H1 (cell line): ENCODE results near the gene RRP12. TPM values are rescaled to one million over a fixed set of nuclear protein-coding genes. Genes with fewer than 3 reads are reported as not detected.

ENCODE experiments used
- CTCF ChIA-PET: fragments of 300-600 bp; sonication (Branson Sonifier 250); formaldehyde crosslinking; loops from one replicate; lab custom pipeline; 2021; ENCODE audit not compliant: partially characterized antibody; lab: Charles Lee
- POLR2A ChIA-PET: fragments of 300-600 bp; sonication (Branson Sonifier 250); formaldehyde crosslinking; loops from one replicate; lab custom pipeline; 2021; ENCODE audit warnings: inconsistent platforms; ENCODE audit not compliant: partially characterized antibody; lab: Charles Lee
- DNase-seq, 2 experiments: peaks; one replicate each; pipeline versions ENCODE4 v3.0.0 to v3.0.0-alpha.2; 2010 to 2022; ENCODE audit warnings: low spot score in 2 of 2, low read depth in 1 of 2, mixed read lengths in 1 of 2
- FAIRE-seq: peaks from 2 replicates; lab custom pipeline; 2011; peaks lifted over from hg19 to GRCh38; lab: Jason Lieb, UNC
- H2AFZ ChIP-seq: 2 replicates; pipeline ENCODE4 v1.8.1; 2012; ENCODE audit warnings: low read length, inconsistent platforms
- H2AK5ac ChIP-seq: 2 replicates; pipeline ENCODE4 v1.6.1; 2013; ENCODE audit warnings: low read depth, low read length
- H2BK120ac ChIP-seq: replicated peaks from 2 replicates; pipeline ENCODE3; 2013; ENCODE audit warnings: low read depth, low read length, inconsistent platforms
- H2BK12ac ChIP-seq: 2 replicates; pipeline ENCODE4 v1.6.1; 2013; ENCODE audit warnings: low read depth, low read length
- H2BK15ac ChIP-seq: 2 replicates; pipeline ENCODE4 v1.6.1; 2013; ENCODE audit warnings: low read length
- H2BK20ac ChIP-seq: 2 replicates; pipeline ENCODE4 v1.6.1; 2013; ENCODE audit warnings: low read length
- H2BK5ac ChIP-seq: 2 replicates; pipeline ENCODE4 v1.6.1; 2013; ENCODE audit warnings: low read depth, low read length
- H3K14ac ChIP-seq: 2 replicates; pipeline ENCODE4 v1.6.1; 2013; ENCODE audit warnings: inconsistent platforms; ENCODE audit not compliant: insufficient read length
- H3K18ac ChIP-seq: 2 replicates; pipeline ENCODE4 v1.6.1; 2013; ENCODE audit warnings: low read length; ENCODE audit errors: extremely low read depth
- H3K23ac ChIP-seq: 2 replicates; pipeline ENCODE4 v1.6.1; 2013; ENCODE audit warnings: inconsistent platforms; ENCODE audit not compliant: insufficient read length
- H3K23me2 ChIP-seq: 2 replicates; pipeline ENCODE4 v1.6.1; 2013; ENCODE audit warnings: low read depth, low read length
- H3K27ac ChIP-seq: 2 replicates; pipeline ENCODE4 v1.6.1; 2011; ENCODE audit warnings: low read depth, low read length, inconsistent platforms
- H3K27me3 ChIP-seq, 4 experiments: replicated peaks in 1 of 4; 1 replicate in 1 of 4; 2 replicates in 3 of 4; pipeline versions ENCODE4 v1.6.1 to v1.8.1; 2011 to 2013; ENCODE audit warnings: low read length in 3 of 4, mild to moderate bottlenecking in 3 of 4, inconsistent platforms in 2 of 4, mixed read lengths in 2 of 4, moderate library complexity in 1 of 4; ENCODE audit not compliant: control insufficient read depth in 3 of 4, insufficient read depth in 3 of 4; ENCODE audit errors: extremely low read depth in 1 of 4
- H3K36me3 ChIP-seq, 4 experiments: 2 replicates each; pipeline versions ENCODE4 v1.6.1 to v1.8.1; 2011 to 2013; ENCODE audit warnings: mild to moderate bottlenecking in 4 of 4, low read length in 3 of 4, moderate library complexity in 2 of 4, control low read depth in 1 of 4, inconsistent platforms in 1 of 4; ENCODE audit not compliant: insufficient read depth in 4 of 4, control insufficient read depth in 2 of 4
- H3K4ac ChIP-seq: replicated peaks from 2 replicates; pipeline ENCODE3; 2013; ENCODE audit warnings: low read length, low read depth, mixed read lengths, inconsistent platforms; ENCODE audit not compliant: insufficient read length
- H3K4me1 ChIP-seq, 4 experiments: replicated peaks in 1 of 4; 1 replicate in 1 of 4; 2 replicates in 3 of 4; pipeline versions ENCODE4 v1.6.1 to v1.8.1; 2011 to 2013; ENCODE audit warnings: low read length in 3 of 4, inconsistent platforms in 2 of 4, mixed read lengths in 1 of 4; ENCODE audit not compliant: insufficient read depth in 4 of 4, control insufficient read depth in 3 of 4
- H3K4me2 ChIP-seq, 2 experiments: 2 replicates each; pipeline versions ENCODE4 v1.6.1 to v1.8.1; 2011 to 2013; ENCODE audit warnings: low read depth in 2 of 2, low read length in 2 of 2, control low read depth in 1 of 2, inconsistent platforms in 1 of 2, mild to moderate bottlenecking in 1 of 2; ENCODE audit not compliant: insufficient read depth in 1 of 2
- H3K4me3 ChIP-seq, 4 experiments: fragments of 200-600, 300-600 bp in 1 of 4; sonication (generic), shearing (Covaris generic), sonication (Bioruptor Twin) in 1 of 4; 2 replicates each; pipeline versions ENCODE4 v1.5.1 to v1.8.1; 2011 to 2016; ENCODE audit warnings: low read length in 4 of 4, low read depth in 3 of 4, control low read depth in 2 of 4, inconsistent platforms in 2 of 4, mild to moderate bottlenecking in 2 of 4, mixed read lengths in 1 of 4, moderate library complexity in 1 of 4; ENCODE audit not compliant: insufficient read depth in 2 of 4; ENCODE audit errors: extremely low read depth in 1 of 4
- H3K56ac ChIP-seq: replicated peaks from 2 replicates; pipeline ENCODE3; 2013; ENCODE audit warnings: low read depth, mild to moderate bottlenecking, mixed read lengths, low read length, inconsistent platforms; ENCODE audit not compliant: insufficient read length
- H3K79me1 ChIP-seq: 2 replicates; pipeline ENCODE4 v1.6.1; 2013; ENCODE audit warnings: low read depth, low read length, control low read depth
- H3K79me2 ChIP-seq, 2 experiments: 2 replicates each; pipeline versions ENCODE4 v1.6.1 to v1.8.1; 2012 to 2013; ENCODE audit warnings: low read length in 2 of 2, mild to moderate bottlenecking in 2 of 2, inconsistent platforms in 1 of 2; ENCODE audit not compliant: insufficient read depth in 2 of 2, control insufficient read depth in 1 of 2
- H3K9ac ChIP-seq, 4 experiments: replicated peaks in 1 of 4; 1 replicate in 1 of 4; 2 replicates in 3 of 4; pipeline versions ENCODE4 v1.6.1 to v1.8.1; 2011 to 2013; ENCODE audit warnings: low read depth in 3 of 4, low read length in 3 of 4, control low read depth in 2 of 4, mild to moderate bottlenecking in 2 of 4, moderate library complexity in 2 of 4, inconsistent platforms in 1 of 4; ENCODE audit errors: extremely low read depth in 1 of 4
- H3K9me3 ChIP-seq, 2 experiments: 2 replicates each; pipeline versions ENCODE4 v1.6.1 to v1.8.1; 2012 to 2013; ENCODE audit warnings: mild to moderate bottlenecking in 2 of 2, moderate library complexity in 2 of 2, control low read depth in 1 of 2, inconsistent platforms in 1 of 2, low read depth in 1 of 2, low read length in 1 of 2, mixed read lengths in 1 of 2; ENCODE audit not compliant: insufficient read depth in 2 of 2
- H4K20me1 ChIP-seq, 2 experiments: replicated peaks in 1 of 2; 2 replicates each; pipeline versions ENCODE3 to v1.8.1; 2011 to 2013; ENCODE audit warnings: inconsistent platforms in 2 of 2, low read length in 2 of 2, mild to moderate bottlenecking in 1 of 2; ENCODE audit not compliant: insufficient read depth in 2 of 2, control insufficient read depth in 1 of 2
- H4K5ac ChIP-seq: 2 replicates; pipeline ENCODE4 v1.6.1; 2013; ENCODE audit warnings: low read length, low read depth, mixed read lengths, inconsistent platforms; ENCODE audit not compliant: insufficient read length
- H4K8ac ChIP-seq: 2 replicates; pipeline ENCODE4 v1.8.0; 2013; ENCODE audit warnings: mild to moderate bottlenecking, moderate library complexity, low read length, inconsistent platforms; ENCODE audit not compliant: insufficient read depth; ENCODE audit errors: extremely low read depth
- H4K91ac ChIP-seq: replicated peaks from 2 replicates; pipeline ENCODE3; 2013; ENCODE audit warnings: low read length, mixed read lengths, inconsistent platforms; ENCODE audit not compliant: insufficient read length
- ATF3 ChIP-seq: IDR thresholded peaks from 2 replicates; pipeline ENCODE4 v1.6.1; 2011; ENCODE audit warnings: low read depth, mild to moderate bottlenecking, low read length; ENCODE audit not compliant: insufficient read depth
- CBX8 ChIP-seq: fragments of 300-800, 300-1000 bp; sonication (generic); IDR thresholded peaks from 2 replicates; pipeline ENCODE4 v1.7.1; 2016; ENCODE audit warnings: low read depth, low read length, borderline replicate concordance
- KDM1A ChIP-seq: fragments of 200-600, 300-600 bp; sonication (generic); IDR thresholded peaks from 2 replicates; pipeline ENCODE4 v1.7.1; 2016; ENCODE audit warnings: mild to moderate bottlenecking, low read length, borderline replicate concordance
- KDM4A ChIP-seq: IDR thresholded peaks from one replicate; pipeline ENCODE4 v1.7.1; 2012; ENCODE audit warnings: low read depth, mild to moderate bottlenecking, moderate library complexity, low read length, inconsistent platforms; ENCODE audit not compliant: severe bottlenecking
- RAD21 ChIP-seq, 2 experiments: IDR thresholded peaks in 1 of 2; conservative IDR thresholded peaks in 1 of 2; 2 replicates each; pipeline ENCODE4 v1.6.1; 2011; ENCODE audit warnings: low read depth in 2 of 2, low read length in 2 of 2, improper control_type of control experiment in 1 of 2, inconsistent platforms in 1 of 2, mild to moderate bottlenecking in 1 of 2, moderate library complexity in 1 of 2
- RFX5 ChIP-seq: IDR thresholded peaks from 2 replicates; pipeline ENCODE4 v1.6.1; 2011; ENCODE audit warnings: low read depth, low read length, improper control_type of control experiment, borderline replicate concordance
- RXRA ChIP-seq: IDR thresholded peaks from 2 replicates; pipeline ENCODE4 v1.6.1; 2011; ENCODE audit warnings: low read depth, mild to moderate bottlenecking, low read length, moderate library complexity; ENCODE audit not compliant: insufficient read depth
- SAP30 ChIP-seq: fragments of 300-600 bp; sonication (generic); IDR thresholded peaks from 2 replicates; pipeline ENCODE4 v1.7.1; 2012; ENCODE audit warnings: low read length, moderate library complexity, mild to moderate bottlenecking, inconsistent platforms; ENCODE audit not compliant: insufficient read depth, insufficient replicate concordance
- SIRT6 ChIP-seq: IDR thresholded peaks from one replicate; pipeline ENCODE4 v1.7.1; 2012; ENCODE audit warnings: low read length, inconsistent platforms
- SP2 ChIP-seq: IDR thresholded peaks from 2 replicates; pipeline ENCODE4 v1.6.1; 2012; ENCODE audit warnings: mild to moderate bottlenecking, low read length, inconsistent platforms
- SP4 ChIP-seq: IDR thresholded peaks from 2 replicates; pipeline ENCODE4 v1.6.1; 2012; ENCODE audit warnings: low read length, inconsistent platforms
- SUZ12 ChIP-seq: fragments of 200-600 bp; sonication (generic); IDR thresholded peaks from 2 replicates; pipeline ENCODE4 v1.6.1; 2012; ENCODE audit warnings: mild to moderate bottlenecking, inconsistent platforms, low read length, moderate library complexity, mixed read lengths
- TAF1 ChIP-seq: IDR thresholded peaks from 2 replicates; pipeline ENCODE4 v1.6.1; 2011; ENCODE audit warnings: mild to moderate bottlenecking, low read depth, low read length
- YY1 ChIP-seq: IDR thresholded peaks from 2 replicates; pipeline ENCODE4 v1.6.1; 2011; ENCODE audit warnings: low read depth, mild to moderate bottlenecking, low read length
- ZNF274 ChIP-seq: IDR thresholded peaks from 2 replicates; pipeline ENCODE4 v1.7.0; 2012; ENCODE audit warnings: low read length, borderline replicate concordance; ENCODE audit errors: extremely low read depth
- polyA plus RNA-seq, 7 experiments: library from polyadenylated mRNA; depleted of rRNA in 3 of 7; stranded (reverse) in 5 of 7; unstranded in 2 of 7; fragments of >200 nt in 5 of 7; fragments of 200-250 nt in 2 of 7; gene quantifications; 1 replicate in 5 of 7; 2 replicates in 1 of 7; 4 replicates in 1 of 7; pipeline versions ENCODE4 v1.2.1 to v1.2.3, GENCODE V29; 2011 to 2013; ENCODE audit warnings: missing spikeins in 2 of 7, mixed read lengths in 2 of 7
- total RNA-seq: library from RNA; stranded (reverse); fragmentation: NEBNext Ultra II Directional; extraction: Animal tissue kit (Norgen Biotek cat#: 25700); gene quantifications from 2 replicates; pipeline ENCODE4 v1.2.1, GENCODE V29; 2021

RRP12 gene
- total and polyA plus RNA-seq, 2 of the 8 experiments (the other 6 are each of a cell fraction or from before 2014, with no cell fraction given): 21.0 to 65.8 TPM

DNA sequence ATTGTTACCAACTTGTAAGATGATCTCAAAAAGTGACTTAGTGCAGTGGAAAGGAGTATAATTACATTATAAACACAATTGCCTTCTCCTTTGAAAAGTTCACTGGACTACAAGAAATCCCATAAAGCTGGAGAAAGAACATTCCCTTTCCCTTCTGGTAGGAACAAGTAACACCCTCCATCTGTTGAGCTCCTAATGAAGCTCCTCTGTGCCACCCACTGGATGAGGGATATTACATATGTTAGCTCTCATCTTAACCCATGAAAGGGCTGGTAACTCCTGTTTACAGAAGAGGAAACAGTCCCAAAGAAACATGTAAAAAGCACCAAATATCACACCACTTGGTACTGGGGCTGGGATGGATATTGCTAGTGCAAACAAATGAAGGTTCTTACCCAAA lies 32.9 kb upstream of the RRP12 start:
- Histone ChIP-seq H3K36me3 (peaks cover 23 to 75% (median 57%) of the 10 kb centered on the region in 4 experiments), H3K9ac (no peak overlapping the region), H4K91ac (no peak overlapping the region), H2BK12ac (no peak overlapping the region), H4K20me1 (peaks cover 4 to 9% of the 10 kb centered on the region in 2 experiments), H4K8ac (no peak overlapping the region), H3K4ac (no peak overlapping the region), H3K23ac (no peak overlapping the region), H3K4me1 (no peaks in the 10 kb centered on the region), H3K14ac (no peak overlapping the region), H3K23me2 (no peaks in the 10 kb centered on the region), H3K27ac (no peak overlapping the region), H2AFZ (no peak overlapping the region), H3K56ac (no peak overlapping the region), H2BK20ac (no peak overlapping the region), H2BK5ac (no peak overlapping the region), H4K5ac (no peak overlapping the region), H3K4me3 (no peak overlapping the region), H2BK15ac (no peak overlapping the region), H3K27me3 (no peaks in the 10 kb centered on the region), H3K79me2 (peaks cover 0 to 11% of the 10 kb centered on the region in 2 experiments; a peak in 2 of 4 replicates), H3K18ac (no peak overlapping the region), H3K9me3 (no peaks in the 10 kb centered on the region), H2AK5ac (no peak overlapping the region), H3K79me1 (no peaks in the 10 kb centered on the region), H2BK120ac (no peak overlapping the region), H3K4me2 (no peak overlapping the region)
- FAIRE-seq: no peak
- POLR2A ChIA-PET: interaction anchor here (0.5 to 10.5 kb wide), 29 partner anchors 9 to 281 kb away, joined by 3 to 185 read pairs (median 4); partner anchors contain the start of genes AVPI1, EXOSC1, RRP12 and UBTD1
- CTCF ChIA-PET: interaction anchor here (0.8 to 2.3 kb wide), 8 partner anchors 10 to 33 kb away, joined by 3 to 13 read pairs (median 4); partner anchors contain the start of gene RRP12
- no peak for DNase-seq
- TF ChIP-seq RAD21 (IDR thresholded peaks at IDR 0.05 in 1 of 2, conservative IDR thresholded peaks at IDR 0.05 in 1 of 2; ENCODE audit: low read depth in 2 of 2, low read length in 2 of 2) (no peak), SP2 (no peak), KDM1A (no peak), RXRA (no peak), YY1 (no peak), RFX5 (no peak), ATF3 (no peak), TAF1 (no peak), ZNF274 (no peak), SUZ12 (no peak), CBX8 (no peak), SIRT6 (no peak), SP4 (no peak), SAP30 (no peak), KDM4A (no peak)
